GM12801 (cell line): Measurements from ENCODE around the gene CLDN2.

Source experiments
- CTCF ChIP-seq: IDR thresholded peaks from one replicate; pipeline ENCODE4 v1.5.1; 2011; ENCODE audit warnings: control low read depth; ENCODE audit not compliant: insufficient read length; ENCODE audit errors: extremely low read depth

CLDN2 gene

GRCh38 chrX:106972896-106973295 is 52.7 kb downstream of the CLDN2 start:
- TF ChIP-seq CTCF: no peak

- TF ChIP-seq CTCF: no peak
Measured at GRCh38 chrX:106973433-106974149, 53.4 kb downstream of the CLDN2 start.

- no peak for TF ChIP-seq CTCF
Measured at GRCh38 chrX:106976416-106976815, 56.2 kb downstream of the CLDN2 start.
